RCC 7860 (cell line): ENCODE data around the gene BNIP5.
A peak's percentile ranks its signal among the peaks of the same experiment; 100 is the strongest.

ENCODE experiments used
- DNase-seq: peaks from one replicate; pipeline ENCODE4 v3.0.0-alpha.2; 2015; ENCODE audit warnings: low spot score
- FAIRE-seq: peaks from 2 replicates; lab custom pipeline; 2012; peaks lifted over from hg19 to GRCh38; lab: Jason Lieb, UNC

The BNIP5 gene

DNA sequence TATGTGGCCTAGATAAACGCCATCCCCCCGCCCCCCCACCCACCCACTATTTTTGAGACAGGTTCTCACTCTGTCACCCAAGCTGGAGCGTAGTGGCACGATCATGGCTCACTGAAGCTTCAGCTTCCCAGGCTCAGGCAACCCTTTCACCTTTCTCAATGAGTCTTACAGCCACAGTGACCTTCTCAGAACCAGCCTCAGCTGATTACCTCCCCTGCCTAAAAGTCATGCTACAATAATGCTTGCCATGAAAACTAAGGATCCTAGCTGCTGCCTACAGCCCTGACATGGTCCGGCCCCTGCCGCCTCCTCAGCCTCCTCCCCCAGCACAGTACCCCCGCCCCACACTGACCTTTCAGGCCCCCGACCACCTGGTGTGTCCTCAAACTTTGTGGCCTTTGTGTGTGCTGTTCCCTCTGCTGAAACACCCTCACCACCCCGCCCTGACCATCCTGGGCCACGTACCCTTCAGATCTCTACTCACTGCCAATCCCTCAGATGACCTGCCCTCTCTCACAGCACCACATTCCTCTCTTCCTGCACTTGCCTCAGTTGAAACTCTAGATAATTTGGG lies 35.5 kb downstream of the BNIP5 start:
- DNase-seq (no peak), FAIRE-seq (no peak)

- FAIRE-seq: no peak
- no peak for DNase-seq
Observed at GRCh38 chr6:36298027-36298426, 38.7 kb downstream of the BNIP5 start.

GRCh38 chr6:36297511-36297910 lies 39.2 kb downstream of the BNIP5 start:
- no peak for FAIRE-seq

DNA sequence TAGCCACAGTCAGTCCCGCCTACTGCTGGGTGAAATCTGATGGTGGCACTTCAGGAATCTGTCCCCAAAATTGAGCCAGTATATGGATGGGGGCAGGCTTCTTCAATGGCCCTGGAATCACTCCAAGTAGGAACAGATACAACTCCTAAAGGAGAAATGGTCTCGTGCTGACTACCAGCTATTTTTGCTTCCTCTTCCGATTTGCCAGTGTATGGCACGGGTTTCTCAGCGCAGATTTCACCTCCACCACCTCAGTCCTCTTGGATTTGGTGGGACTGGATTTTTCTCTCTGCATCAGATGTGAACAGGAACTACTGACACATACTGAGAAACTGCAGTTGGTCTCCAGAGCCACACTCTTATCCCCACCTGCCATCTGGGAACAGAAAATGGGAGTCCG lies 39.6 kb downstream of the BNIP5 start:
- no peak for FAIRE-seq
- no peak for DNase-seq

More at GRCh38 chr6:36297511-36297910, 39.2 kb downstream of the BNIP5 start:
- DNase-seq: no peak

DNA sequence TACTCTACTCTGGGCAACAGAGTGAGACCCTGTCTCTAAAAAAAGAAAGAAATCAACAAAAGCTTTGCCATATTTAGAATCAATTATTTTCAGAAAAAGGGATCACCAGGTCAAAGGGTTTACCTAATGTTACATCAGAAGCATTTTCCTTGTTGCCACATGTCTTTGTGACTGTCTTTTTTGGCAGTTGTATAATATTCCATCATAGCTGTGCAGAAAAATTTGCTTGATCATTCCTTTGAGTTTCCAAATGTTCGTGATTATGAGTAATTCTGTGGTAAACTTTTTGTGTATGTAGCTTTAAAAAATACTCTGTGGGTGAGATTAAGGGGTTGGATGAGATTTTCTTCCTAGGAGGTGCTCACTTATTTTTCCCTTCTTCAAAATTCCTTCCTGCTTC lies 40.4 kb downstream of the BNIP5 start:
- DNase-seq (no peak), FAIRE-seq (no peak)

DNA sequence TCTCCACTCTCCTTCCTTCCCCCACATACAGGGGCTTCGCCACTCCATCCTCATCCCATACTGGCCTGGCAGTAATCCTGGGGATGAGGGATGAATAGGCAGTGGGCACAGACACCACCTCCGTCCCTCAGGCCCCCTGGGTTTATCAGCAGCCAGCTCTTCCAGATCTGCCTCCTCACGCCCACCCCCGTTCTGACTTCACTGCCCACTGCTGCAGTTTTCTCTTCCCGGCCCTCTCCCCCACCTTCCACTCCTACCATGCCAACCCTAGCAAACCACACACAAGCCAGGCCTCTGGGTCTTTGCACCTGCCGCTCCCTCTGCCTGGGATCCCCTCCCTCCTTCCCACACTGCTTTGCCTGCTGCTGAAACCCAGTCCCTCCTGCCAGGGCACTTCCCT lies 44.5 kb downstream of the BNIP5 start:
- FAIRE-seq: no peak
- no peak for DNase-seq

GRCh38 chr6:36290668-36291620 lies 45.7 kb downstream of the BNIP5 start:
- FAIRE-seq: no peak

DNA sequence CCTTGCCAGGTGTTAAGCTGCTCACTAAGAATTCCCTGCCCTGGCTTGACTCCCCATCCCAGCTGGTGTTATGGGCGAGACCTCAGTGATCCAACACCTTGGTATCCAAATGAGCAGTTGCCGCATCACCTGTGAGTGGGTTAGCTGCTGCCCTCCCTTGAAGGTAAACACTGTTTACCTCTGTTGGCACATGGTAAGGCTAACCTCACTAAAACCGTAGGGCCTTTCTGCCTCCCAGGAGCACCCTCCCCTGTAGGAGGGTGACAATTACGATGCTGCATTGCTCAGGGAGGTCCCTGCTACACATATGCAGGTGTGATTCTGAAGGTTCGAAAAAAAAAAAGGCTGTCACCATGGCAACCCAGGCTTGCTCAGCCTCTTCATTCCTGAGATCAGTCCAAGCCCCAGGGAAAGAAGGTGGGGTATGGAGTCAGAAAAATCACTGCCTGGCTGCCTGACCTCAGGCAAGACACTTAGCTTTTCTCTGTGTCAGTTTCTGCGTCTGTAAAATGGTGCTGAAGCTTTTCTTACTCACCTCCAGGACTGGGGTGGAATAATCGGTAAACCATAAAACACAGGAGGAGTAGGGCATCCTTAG lies 47.3 kb downstream of the BNIP5 start:
- no peak for FAIRE-seq
- no peak for DNase-seq

More at GRCh38 chr6:36290668-36291620, 45.7 kb downstream of the BNIP5 start:
- peak; percentile 16 for DNase-seq

- FAIRE-seq (no peak), DNase-seq (no peak)
Observed at GRCh38 chr6:36286858-36287257, 49.8 kb downstream of the BNIP5 start.

- no peak for FAIRE-seq
- no peak for DNase-seq
Observed at GRCh38 chr6:36285797-36286196, 50.9 kb downstream of the BNIP5 start.

DNA sequence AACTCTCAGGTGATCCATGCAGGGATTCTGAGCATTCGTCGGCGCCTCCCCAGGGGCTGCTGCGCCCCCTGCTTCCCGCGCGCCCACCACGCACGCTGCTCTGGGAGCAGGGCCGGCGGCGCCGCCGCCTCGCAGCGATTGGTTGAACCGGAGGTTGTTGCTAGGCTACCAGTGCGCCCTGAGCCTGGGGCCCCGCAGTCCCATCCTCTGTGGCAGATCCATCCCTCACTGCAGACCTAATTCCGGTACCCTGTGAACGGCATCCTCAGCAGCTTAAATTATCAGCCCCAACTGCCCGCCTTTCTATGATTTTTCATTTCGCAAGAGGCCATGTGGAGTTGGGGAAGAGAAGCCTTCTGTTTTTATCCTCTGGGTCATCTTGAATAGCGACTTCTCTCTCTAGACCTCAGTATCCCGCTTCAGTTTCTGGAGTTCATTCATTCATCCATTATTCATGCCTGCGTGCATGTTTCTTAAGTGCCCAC lies 51.5 kb downstream of the BNIP5 start:
- no peak for FAIRE-seq
- no peak for DNase-seq

- no peak for DNase-seq
- no peak for FAIRE-seq
Observed at GRCh38 chr6:36284359-36284758, 52.3 kb downstream of the BNIP5 start.

DNA sequence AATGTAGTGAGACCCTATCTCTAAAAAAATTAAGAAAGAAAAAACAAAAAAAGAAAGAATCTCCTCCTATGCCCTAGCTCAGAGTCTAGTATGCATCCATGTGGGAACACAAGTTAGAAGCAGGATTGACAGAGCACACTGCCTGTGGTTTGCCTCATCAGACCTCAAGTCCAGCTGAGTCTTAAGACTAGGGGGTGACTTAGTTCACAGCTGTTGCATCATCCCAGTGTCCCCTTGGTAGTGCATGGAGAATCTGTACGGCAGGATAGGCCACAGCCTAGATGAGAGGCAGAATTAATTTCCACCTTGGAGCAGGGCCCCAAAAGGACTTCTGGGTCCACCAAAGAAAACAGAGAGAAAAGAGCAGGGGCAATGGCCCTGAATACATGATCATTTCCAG lies 53.1 kb downstream of the BNIP5 start:
- no peak for FAIRE-seq
- no peak for DNase-seq

GRCh38 chr6:36280983-36281382 lies 55.7 kb downstream of the BNIP5 start:
- FAIRE-seq: no peak
- DNase-seq: no peak

DNA sequence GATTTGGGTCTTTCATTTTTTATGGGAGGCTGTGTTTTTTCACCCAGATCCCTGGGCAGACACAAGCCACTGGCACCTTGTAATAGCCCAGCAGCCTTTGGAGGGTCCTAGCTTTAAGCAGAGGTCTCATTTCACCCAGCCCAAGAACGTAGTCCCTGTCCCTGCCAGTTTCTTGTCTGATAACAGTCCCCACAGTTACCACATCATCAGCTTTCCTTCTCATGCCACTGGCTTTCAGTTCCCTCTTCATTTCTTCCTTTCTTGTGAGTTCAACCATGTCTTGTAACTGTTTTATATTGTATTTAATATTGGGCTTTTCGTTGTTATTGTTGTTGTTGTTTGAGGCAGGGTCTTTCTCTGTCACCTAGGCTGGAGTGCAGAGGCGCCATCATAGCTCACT lies 56.2 kb downstream of the BNIP5 start:
- DNase-seq: no peak
- FAIRE-seq: no peak

DNA sequence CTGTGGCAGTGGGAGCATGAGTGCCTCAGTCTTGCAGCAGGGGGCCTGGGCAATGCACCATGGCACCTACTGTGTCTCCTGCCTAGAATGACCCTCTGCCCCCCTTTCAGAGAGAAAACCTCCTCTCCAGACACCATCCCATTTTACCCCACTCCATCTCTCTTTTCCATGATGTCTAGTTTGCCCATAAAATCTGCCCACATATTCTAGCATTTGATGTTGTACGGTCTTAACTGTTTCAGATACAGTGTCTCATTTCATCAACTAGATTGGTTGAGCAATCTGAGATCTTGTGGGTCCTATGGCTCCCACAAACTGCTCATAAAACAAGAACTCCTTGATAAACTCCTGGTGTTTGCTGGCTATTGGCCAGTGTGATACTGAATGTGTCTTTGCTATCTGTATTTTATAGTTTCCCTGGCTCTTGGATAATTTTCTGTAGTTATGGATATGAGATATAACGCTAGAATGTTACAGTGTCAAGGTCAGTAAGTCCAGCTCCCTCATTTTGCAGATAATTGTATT lies 58.7 kb downstream of the BNIP5 start:
- FAIRE-seq: no peak
- DNase-seq: no peak

- no peak for DNase-seq
- no peak for FAIRE-seq
Observed at GRCh38 chr6:36276581-36277536, 59.8 kb downstream of the BNIP5 start.

GRCh38 chr6:36273802-36274514 lies 62.7 kb downstream of the BNIP5 start:
- FAIRE-seq (no peak), DNase-seq (no peak)

- DNase-seq: no peak
- no peak for FAIRE-seq
Observed at GRCh38 chr6:36273067-36273466, 63.6 kb downstream of the BNIP5 start.

DNA sequence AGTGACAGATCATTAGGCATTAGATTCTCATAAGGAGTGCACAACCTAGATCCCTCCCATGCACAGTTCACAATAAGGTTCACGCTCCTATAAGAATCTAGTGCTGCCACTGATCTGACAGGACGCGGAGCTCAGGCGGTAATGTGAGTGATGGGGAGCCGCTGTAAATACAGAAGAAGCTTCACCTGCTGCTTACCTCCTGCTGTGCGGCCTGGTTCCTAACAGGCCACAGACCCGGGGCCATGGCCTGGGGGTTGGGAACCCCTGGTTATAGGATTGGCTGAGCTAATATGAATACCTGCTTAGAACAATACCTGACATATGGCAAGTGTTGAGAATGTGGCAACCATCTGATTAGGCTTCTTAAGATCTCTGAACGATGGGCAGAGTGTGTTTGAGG lies 64.5 kb downstream of the BNIP5 start:
- FAIRE-seq (no peak), DNase-seq (no peak)
